HepG2 (cell line): ENCODE measurements around the gene KISS1R.

Source experiments
- IRF2 ChIP-seq: IDR thresholded peaks from 2 replicates; pipeline ENCODE4 v1.6.1; 2018; ENCODE audit warnings: missing genetic modification reagents, missing compliant biosample characterization
- NCOR1 ChIP-seq: fragments of 200-600 bp; sonication (generic); IDR thresholded peaks from 2 replicates; pipeline ENCODE4 v1.7.0; 2017; ENCODE audit warnings: antibody characterized with exemption, low read length, borderline replicate concordance
- NR1H2 ChIP-seq: sonication (generic); formaldehyde crosslinking; IDR thresholded peaks from 2 replicates; pipeline ENCODE4 v1.8.1; 2022; ENCODE audit warnings: low read depth, missing genetic modification reagents, borderline replicate concordance
- TAF1 ChIP-seq: sonication (generic); formaldehyde crosslinking; IDR thresholded peaks from 2 replicates; pipeline ENCODE4 v1.4.0; 2020; ENCODE audit warnings: missing genetic modification reagents
- ZSCAN5A ChIP-seq: sonication (generic); formaldehyde crosslinking; IDR thresholded peaks from 2 replicates; pipeline ENCODE4 v1.8.0; 2022; ENCODE audit warnings: mild to moderate bottlenecking, missing genetic modification reagents, borderline replicate concordance

DNA sequence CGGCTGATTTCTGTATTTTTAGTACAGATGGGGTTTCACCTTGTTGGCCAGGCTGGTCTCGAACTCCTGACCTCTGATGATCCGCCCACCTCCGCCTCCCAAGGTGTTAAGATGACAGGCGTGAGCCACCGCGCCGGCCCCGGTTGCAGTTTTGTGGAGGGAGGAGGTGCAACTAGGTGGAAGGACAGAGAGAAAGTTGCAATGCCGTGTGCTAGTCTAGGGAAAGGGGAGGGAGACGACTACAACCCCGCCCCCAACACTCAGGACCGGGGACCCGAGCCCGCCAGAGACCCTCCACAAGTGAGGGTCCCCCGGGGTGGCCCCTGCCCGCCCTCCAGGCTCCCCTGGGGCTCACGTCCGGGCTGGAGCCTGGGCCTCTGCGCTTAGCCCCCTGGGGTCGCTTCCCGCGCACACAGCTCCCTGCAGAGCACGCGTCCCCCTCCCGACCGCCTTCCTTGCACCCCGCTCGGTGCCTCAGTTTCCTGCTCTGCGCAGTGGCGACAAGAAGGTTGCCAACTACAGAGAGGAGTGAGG lies 7.5 kb downstream of the KISS1R start:
- TF ChIP-seq NCOR1 (no peak), NR1H2 (CRISPR knock-in tag) (no peak), ZSCAN5A (CRISPR knock-in tag) (no peak), TAF1 (no peak), IRF2 (no peak)
